ENCODE data around the gene SZT2. TPM values are rescaled to one million over a fixed set of nuclear protein-coding genes. Genes with fewer than 3 reads are reported as not detected.

Gene SZT2
- polyA plus RNA-seq, 1 experiment: 9.4 TPM

- DNase-seq (ENCODE audit: low read depth, low spot score): no peak
- POLR2A ChIA-PET: no interaction called here
- peak overlapping the region; percentile 83 for H3K27ac ChIP-seq (ENCODE audit: low read depth, low read length)
Measured at GRCh38 chr1:43372172-43372571, 17.5 kb upstream of the SZT2 start.

GRCh38 chr1:43373066-43373940 lies 16.4 kb upstream of the SZT2 start:
- no peak for TF ChIP-seq CTCF (IDR thresholded peaks at IDR 0.05; ENCODE audit: low read depth, low read length)
- no peaks in the 10 kb centered on the region for H3K27me3 ChIP-seq (ENCODE audit: control insufficient read depth, insufficient read depth, low read length)
- H3K4me3 ChIP-seq (ENCODE audit: low read depth, low read length): no peak overlapping the region
- no peaks in the 10 kb centered on the region for H3K9me3 ChIP-seq (ENCODE audit: control insufficient read depth, insufficient read depth, low read length)
- H3K27ac ChIP-seq (ENCODE audit: low read depth, low read length): peak overlapping the region; percentile 83
- CTCF ChIA-PET: no interaction called here
- POLR2A ChIA-PET: no interaction called here
- DNase-seq (ENCODE audit: low read depth, low spot score): no peak

More at GRCh38 chr1:43372172-43372571, 17.5 kb upstream of the SZT2 start:
- Histone ChIP-seq H3K4me3 (ENCODE audit: low read depth, low read length) (no peak overlapping the region), H3K9me3 (ENCODE audit: control insufficient read depth, insufficient read depth, low read length) (no peaks in the 10 kb centered on the region), H3K27me3 (ENCODE audit: control insufficient read depth, insufficient read depth, low read length) (no peaks in the 10 kb centered on the region)
- no peak for TF ChIP-seq CTCF (IDR thresholded peaks at IDR 0.05; ENCODE audit: low read depth, low read length)
- CTCF ChIA-PET: interaction anchor here (0.6 kb wide), 1 partner anchor 41 kb away, joined by 3 read pairs; no protein-coding TSS in a partner anchor

- CTCF ChIA-PET: interaction anchor here (0.7 to 1.3 kb wide), 3 partner anchors 9 to 150 kb away, joined by 3 to 4 read pairs (median 3); partner anchors contain the start of gene ELOVL1
- DNase-seq (ENCODE audit: low read depth, low spot score): no peak
- Histone ChIP-seq H3K4me3 (ENCODE audit: low read depth, low read length) (no peak overlapping the region), H3K27ac (ENCODE audit: low read depth, low read length) (no peak overlapping the region), H3K9me3 (ENCODE audit: control insufficient read depth, insufficient read depth, low read length) (no peaks in the 10 kb centered on the region), H3K27me3 (ENCODE audit: control insufficient read depth, insufficient read depth, low read length) (no peaks in the 10 kb centered on the region)
- POLR2A ChIA-PET: interaction anchor here (0.6 kb wide), 1 partner anchor 118 kb away, joined by 4 read pairs; no protein-coding TSS in a partner anchor
- no peak for TF ChIP-seq CTCF (IDR thresholded peaks at IDR 0.05; ENCODE audit: low read depth, low read length)
Measured at GRCh38 chr1:43376723-43377235, 12.9 kb upstream of the SZT2 start.

GRCh38 chr1:43377831-43378230 lies 11.9 kb upstream of the SZT2 start:
- H3K27ac ChIP-seq (ENCODE audit: low read depth, low read length): no peak overlapping the region
- CTCF ChIA-PET: interaction anchor here (0.9 to 1.2 kb wide), 2 partner anchors 9 to 151 kb away, joined by 3 to 5 read pairs; no protein-coding TSS in a partner anchor
- no peak for DNase-seq (ENCODE audit: low read depth, low spot score)
- H3K9me3 ChIP-seq (ENCODE audit: control insufficient read depth, insufficient read depth, low read length): no peaks in the 10 kb centered on the region
- H3K4me3 ChIP-seq (ENCODE audit: low read depth, low read length): no peak overlapping the region
- H3K27me3 ChIP-seq (ENCODE audit: control insufficient read depth, insufficient read depth, low read length): no peaks in the 10 kb centered on the region
- POLR2A ChIA-PET: no interaction called here
- TF ChIP-seq CTCF (IDR thresholded peaks at IDR 0.05; ENCODE audit: low read depth, low read length): no peak

GRCh38 chr1:43379476-43379875 lies 10.2 kb upstream of the SZT2 start:
- H3K27ac ChIP-seq (ENCODE audit: low read depth, low read length): no peak overlapping the region
- no peaks in the 10 kb centered on the region for H3K27me3 ChIP-seq (ENCODE audit: control insufficient read depth, insufficient read depth, low read length)
- H3K9me3 ChIP-seq (ENCODE audit: control insufficient read depth, insufficient read depth, low read length): no peaks in the 10 kb centered on the region
- CTCF ChIA-PET: no interaction called here
- H3K4me3 ChIP-seq (ENCODE audit: low read depth, low read length): no peak overlapping the region
- POLR2A ChIA-PET: no interaction called here
- DNase-seq (ENCODE audit: low read depth, low spot score): no peak
- no peak for TF ChIP-seq CTCF (IDR thresholded peaks at IDR 0.05; ENCODE audit: low read depth, low read length)

Data from AG04450 (cell line).